Peyer's patch (tissue), 4 donors: ENCODE results near the gene SMYD1.

ENCODE experiments used
- POLR2A ChIP-seq, 2 donors: fragments of 450-650 bp; IDR thresholded peaks; one replicate each; pipeline ENCODE4 v1.5.1; 2017; ENCODE audit warnings: antibody characterized with exemption in 2 of 2, mild to moderate bottlenecking in 2 of 2, moderate library complexity in 2 of 2
- TF ChIP-seq, protein P1 (sequence below), 6 experiments: fragments of 450-650 bp in 4 of 6; fragments of 200-600 bp in 2 of 6; sonication (generic) in 1 of 6; IDR thresholded peaks; one replicate each; pipeline ENCODE4 v1.5.1; 2017 to 2019; ENCODE audit warnings: antibody characterized with exemption in 6 of 6, mild to moderate bottlenecking in 3 of 6, moderate library complexity in 1 of 6

DNA sequence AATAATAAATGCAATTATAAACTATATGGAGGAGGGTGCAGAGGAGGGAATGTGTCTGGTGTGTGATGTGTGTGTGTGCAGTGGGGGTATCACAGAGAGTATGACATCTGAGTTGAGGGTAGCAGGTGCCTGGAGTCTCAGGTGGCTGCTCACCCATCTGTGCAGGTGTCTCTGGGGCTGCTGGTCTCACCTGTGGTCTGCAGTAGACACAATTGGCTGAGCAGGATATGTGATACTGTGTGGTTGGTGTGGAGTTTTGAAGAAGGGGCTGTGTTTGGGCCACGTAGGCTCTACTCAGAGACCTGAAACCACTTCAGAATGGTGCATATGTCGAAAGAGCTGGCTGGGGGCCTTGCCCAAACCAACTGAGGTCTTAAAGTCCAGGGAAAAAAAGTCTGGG lies 43.2 kb downstream of the SMYD1 start:
- TF ChIP-seq, protein P1, sequence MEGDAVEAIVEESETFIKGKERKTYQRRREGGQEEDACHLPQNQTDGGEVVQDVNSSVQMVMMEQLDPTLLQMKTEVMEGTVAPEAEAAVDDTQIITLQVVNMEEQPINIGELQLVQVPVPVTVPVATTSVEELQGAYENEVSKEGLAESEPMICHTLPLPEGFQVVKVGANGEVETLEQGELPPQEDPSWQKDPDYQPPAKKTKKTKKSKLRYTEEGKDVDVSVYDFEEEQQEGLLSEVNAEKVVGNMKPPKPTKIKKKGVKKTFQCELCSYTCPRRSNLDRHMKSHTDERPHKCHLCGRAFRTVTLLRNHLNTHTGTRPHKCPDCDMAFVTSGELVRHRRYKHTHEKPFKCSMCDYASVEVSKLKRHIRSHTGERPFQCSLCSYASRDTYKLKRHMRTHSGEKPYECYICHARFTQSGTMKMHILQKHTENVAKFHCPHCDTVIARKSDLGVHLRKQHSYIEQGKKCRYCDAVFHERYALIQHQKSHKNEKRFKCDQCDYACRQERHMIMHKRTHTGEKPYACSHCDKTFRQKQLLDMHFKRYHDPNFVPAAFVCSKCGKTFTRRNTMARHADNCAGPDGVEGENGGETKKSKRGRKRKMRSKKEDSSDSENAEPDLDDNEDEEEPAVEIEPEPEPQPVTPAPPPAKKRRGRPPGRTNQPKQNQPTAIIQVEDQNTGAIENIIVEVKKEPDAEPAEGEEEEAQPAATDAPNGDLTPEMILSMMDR (IDR thresholded peaks at IDR 0.05) = no peak
- no peak for TF ChIP-seq POLR2A (IDR thresholded peaks at IDR 0.05)
